ENCODE measurements around the gene TREM1.
"Not testable (repeated sequence)": the region's sequence is repeated elsewhere in the genome, so short reads cannot be mapped to it uniquely, and the experiment has no call there.

The TREM1 gene

DNA sequence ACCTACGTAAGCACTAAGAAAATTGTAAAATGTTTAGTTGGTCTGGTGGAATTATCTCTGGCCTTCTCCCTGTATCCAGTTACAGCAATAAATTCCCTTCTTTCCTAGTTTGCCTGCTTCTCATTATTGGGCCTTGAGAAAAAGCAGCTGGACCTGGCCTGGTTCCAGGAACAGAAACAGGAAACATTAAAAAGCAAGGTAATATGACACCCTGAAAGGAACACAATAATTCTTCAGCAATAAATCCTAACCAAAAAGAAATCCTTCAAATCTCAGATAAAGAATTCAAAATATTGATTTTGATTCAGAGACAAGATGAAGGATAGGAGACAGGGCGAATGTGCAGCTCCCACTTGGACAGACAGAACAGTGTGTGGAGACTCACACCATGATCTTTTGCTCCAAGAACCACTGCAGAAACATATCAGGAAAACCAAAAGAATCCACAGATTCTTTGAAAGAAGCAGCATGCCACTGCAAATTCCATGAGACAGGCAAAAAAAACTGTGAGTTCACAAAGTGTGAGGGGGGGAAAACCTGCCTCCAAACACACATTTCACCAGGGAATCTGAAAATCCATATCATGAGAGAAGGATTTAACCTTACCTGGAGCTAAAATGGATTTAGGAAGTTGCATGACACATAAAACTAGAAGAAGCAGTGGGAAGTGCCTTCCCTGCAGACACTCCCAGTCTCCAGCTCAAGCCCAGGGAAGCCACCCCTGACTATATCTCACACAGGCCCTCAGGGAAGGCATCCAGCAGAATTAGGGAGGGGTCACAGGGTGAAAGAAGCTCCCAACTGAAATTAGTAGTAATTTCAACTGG is 28.9 kb downstream of the TREM1 start:
- no peak for DNase-seq (ENCODE audit: low spot score)

GRCh38 chr6:41256383-41256782 is 30.1 kb downstream of the TREM1 start:
- no peak for DNase-seq (ENCODE audit: low spot score)

DNA sequence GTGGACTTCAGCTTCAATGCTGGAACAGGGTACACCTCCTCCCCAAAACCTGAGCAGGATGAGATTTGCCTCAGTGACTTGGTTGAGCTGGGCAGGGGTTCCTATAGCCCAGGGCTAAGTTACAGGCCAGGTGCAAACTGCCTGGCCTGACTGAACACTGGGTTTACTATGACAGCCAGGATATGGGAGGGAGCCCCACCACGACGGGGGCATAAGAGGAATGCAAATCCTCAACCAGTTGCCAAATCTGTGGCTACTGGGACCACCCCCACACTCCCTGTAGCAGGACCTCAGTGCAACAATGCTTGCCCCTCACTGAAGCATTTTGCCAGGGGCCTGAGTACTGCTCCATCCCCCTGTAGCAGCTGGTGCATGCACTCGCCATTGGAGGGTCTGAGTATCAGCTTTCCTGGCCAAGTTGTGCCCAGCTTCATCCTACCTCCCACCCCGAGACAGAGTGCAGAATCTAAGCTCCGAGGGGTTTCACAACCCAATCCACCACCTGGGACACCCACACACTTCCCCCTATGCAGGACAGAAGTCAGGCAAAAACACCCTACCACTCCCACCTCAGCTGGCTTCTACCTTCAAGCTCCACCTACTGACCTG is 30.7 kb downstream of the TREM1 start:
- DNase-seq (ENCODE audit: low spot score): no peak

GRCh38 chr6:41255110-41255509 is 31.4 kb downstream of the TREM1 start:
- no peak for DNase-seq (ENCODE audit: low spot score)

GRCh38 chr6:41252401-41253169 is 33.9 kb downstream of the TREM1 start:
- DNase-seq (ENCODE audit: low spot score): no peak

- DNase-seq (ENCODE audit: low spot score): no peak
Observed at GRCh38 chr6:41247882-41248705, 38.4 kb downstream of the TREM1 start.

- DNase-seq (ENCODE audit: low spot score): no peak
Observed at GRCh38 chr6:41247288-41247865, 39.1 kb downstream of the TREM1 start.

- not testable (repeated sequence) for DNase-seq (ENCODE audit: low spot score)
Observed at GRCh38 chr6:41246529-41246928, 40.0 kb downstream of the TREM1 start.

DNA sequence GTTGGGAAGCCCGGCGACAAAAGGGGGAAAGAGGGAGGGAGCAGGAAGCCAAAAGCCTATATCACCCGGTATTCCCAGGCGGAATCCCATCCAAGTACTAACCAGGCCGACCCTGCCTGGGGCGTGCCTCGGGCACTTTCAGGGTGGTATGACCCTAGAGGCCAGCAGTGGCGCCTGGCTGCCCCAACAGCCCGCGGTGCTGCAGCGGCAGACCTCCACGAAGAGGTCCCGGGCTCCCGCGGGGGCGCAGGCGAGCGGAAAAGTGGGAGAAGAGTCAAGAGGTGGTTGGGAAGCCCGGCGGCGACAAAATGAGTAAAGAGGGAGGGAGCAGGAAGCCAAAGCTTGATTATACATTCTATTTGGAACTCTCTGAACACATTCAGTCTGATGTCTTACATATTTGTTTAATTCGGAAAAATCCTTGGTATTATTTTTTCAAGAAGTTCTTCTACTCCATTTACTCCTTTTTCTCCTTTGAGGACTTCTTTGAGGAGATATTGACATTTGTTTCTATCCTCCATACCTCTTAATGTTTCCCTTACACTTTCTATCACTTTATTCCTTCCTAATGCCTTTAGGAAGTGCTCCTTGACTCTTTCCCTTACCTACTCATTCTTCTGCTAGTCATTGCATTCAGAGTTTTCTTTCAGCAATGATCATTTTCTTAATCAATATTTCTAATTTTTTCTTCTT is 46.9 kb downstream of the TREM1 start:
- DNase-seq (ENCODE audit: low spot score): no peak

DNA sequence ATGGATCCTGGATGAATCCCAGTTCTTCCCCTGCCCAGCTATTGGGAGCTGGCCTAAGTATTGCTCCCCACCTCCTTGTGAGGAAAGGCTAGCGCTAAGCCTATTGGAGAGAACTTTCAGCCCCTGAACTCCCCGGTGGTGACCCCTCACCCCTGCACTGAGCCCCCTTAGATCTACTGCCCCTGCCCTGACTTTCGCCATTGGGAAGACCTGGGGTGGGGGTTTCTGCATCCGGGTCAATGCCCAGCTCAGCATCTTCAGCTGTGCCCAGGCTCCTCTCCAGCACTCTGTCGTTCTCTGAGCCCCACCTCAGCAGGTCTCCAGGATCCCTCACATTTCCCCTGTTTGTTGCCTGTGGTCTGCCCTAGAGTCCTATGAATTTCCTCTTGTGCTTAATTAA is 49.4 kb downstream of the TREM1 start:
- DNase-seq (ENCODE audit: low spot score): no peak

DNA sequence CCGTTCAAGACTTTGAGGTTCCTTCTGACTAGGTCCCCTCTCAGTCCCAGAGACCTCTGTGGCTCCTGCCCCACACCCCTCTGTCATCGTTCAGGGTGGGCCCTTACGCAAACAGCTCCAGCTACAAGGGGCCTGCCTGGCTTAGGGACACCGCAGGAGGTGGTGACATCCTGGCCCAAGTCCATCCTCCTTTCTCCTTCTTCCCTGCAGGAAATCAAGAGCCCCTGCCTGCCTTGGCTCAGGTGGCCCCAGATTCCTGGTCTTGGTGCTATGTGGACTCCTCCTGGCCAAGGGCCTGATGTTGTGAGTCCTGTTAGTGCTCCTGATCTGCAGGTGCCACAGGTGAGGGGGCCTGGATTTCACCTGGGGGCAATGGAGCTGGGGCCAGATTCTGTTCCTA is 50.2 kb downstream of the TREM1 start:
- no peak for DNase-seq (ENCODE audit: low spot score)

DNA sequence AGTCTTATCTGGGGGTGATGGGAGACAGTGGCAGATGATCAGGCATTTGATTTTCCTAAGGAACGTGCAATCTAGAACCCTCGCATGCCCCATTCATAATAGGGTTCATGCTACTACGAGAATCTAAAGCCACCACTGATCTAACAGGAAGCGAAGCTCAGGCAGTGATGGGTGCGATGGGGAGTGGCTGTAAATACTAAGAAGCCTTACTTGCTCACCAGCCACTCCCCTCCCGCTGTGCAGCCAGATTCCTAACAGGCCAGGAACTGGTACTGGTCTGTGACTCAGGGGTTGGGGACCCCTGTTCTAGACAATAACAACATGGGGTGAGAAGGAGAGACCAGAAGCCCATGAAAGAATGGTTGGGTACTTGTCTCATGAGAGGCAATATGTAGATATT is 53.8 kb downstream of the TREM1 start:
- no peak for DNase-seq (ENCODE audit: low spot score)

DNA sequence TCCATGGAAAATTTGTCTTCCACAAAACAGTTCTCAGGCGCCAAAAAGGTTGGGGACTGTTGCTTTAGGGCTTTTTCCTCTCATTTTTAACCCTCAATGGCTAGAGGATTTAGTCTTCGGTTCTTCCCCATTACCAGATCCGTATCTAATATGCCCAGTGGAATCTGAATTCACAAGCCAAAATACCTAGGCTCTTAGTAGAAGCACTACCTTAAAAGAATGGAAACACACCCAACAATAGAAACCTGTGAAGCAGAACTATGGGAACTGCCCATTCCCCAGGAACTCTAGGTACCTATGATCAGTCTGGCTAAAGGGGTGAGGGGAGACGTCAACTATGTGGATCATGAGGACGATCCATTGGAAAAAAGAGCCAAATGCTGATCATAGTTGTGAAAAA is 55.2 kb downstream of the TREM1 start:
- no peak for DNase-seq (ENCODE audit: low spot score)

DNA sequence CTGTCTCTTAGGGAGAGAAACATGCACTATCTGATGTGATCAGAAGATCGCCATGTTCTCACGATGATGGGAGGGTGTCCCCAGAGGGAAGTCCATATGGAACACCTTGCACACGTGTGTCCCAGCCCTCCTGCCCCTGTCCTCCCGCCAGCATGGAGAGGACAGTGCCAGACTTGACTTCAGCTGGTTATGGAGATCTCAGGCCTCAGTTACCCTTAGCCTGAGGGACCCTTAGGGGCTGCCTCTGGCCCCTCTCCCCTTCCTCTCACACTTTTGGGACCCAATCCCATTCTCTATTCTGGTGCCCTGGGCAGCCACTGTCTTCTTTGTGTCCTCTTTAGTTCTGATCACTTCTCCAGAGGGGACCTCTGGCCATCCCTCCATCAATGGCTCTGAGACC is 56.8 kb downstream of the TREM1 start:
- no peak for DNase-seq (ENCODE audit: low spot score)

GRCh38 chr6:41228616-41229015 is 57.9 kb downstream of the TREM1 start:
- DNase-seq (ENCODE audit: low spot score): no peak

DNA sequence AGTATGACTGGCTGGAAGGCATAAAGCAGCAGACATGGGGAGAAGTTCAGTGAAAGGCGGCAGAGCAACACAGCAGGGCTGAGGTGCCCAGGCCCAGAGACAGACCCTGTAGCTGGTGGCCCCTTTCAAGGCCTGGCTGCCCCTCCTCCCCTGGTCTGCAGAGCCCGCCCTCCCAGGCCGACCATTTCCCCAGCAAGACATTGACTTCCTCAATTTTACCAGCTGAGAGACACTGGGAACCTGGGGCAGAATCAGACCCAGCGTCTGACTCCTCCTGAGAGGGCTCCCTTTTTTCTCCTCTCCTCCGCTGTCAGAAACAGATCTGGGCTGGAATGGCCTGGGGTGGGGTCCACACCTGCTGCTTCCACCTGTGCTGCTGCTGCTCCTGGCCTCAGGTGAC is 58.4 kb downstream of the TREM1 start, which contains the start of gene TREML4:
TREML4 (plus strand) TSS at position 254 of the 400 bp plus-strand sequence; CDS start at position 333, 79 bp downstream.
- DNase-seq (ENCODE audit: low spot score): no peak

GRCh38 chr6:41226752-41227151 is 59.7 kb downstream of the TREM1 start:
- DNase-seq (ENCODE audit: low spot score): no peak

GRCh38 chr6:41224800-41225199 is 61.7 kb downstream of the TREM1 start:
- DNase-seq (ENCODE audit: low spot score): no peak
